ENCODE data around the gene ORMDL3. TPM values are rescaled to one million over a fixed set of nuclear protein-coding genes. Genes with fewer than 3 reads are reported as not detected.

Gene ORMDL3
- polyA plus RNA-seq, 1 donor from 2014 or later = 90.1 TPM

GRCh38 chr17:39970157-39970692, 42.8 kb upstream of the ORMDL3 start:
- Histone ChIP-seq H3K9me3 (ENCODE audit: low read length) (no peaks in the 10 kb centered on the region), H3K27me3 (ENCODE audit: insufficient read depth, low read depth, low read length) (no peaks in the 10 kb centered on the region), H3K4me3 (ENCODE audit: low read length) (no peak overlapping the region), H3K9me2 (ENCODE audit: insufficient read depth, low read length) (no peaks in the 10 kb centered on the region), H3K27ac (ENCODE audit: low read length) (no peak overlapping the region), H4K20me1 (ENCODE audit: insufficient read depth) (no peaks in the 10 kb centered on the region), H3K9ac (ENCODE audit: low read length) (no peak overlapping the region), H3K36me3 (ENCODE audit: insufficient read depth, low read length) (no peaks in the 10 kb centered on the region), H3K79me2 (replicated peaks; ENCODE audit: insufficient read depth, low read length) (no peaks in the 10 kb centered on the region), H2AFZ (ENCODE audit: low read depth, low read length) (no peak overlapping the region), H3F3A (ENCODE audit: insufficient read depth, low read length, poor library complexity, severe bottlenecking) (no peaks in the 10 kb centered on the region), H3K4me2 (ENCODE audit: low read length) (no peak overlapping the region)
- TF ChIP-seq MXI1 (conservative IDR thresholded peaks at IDR 0.05; ENCODE audit: poor library complexity, severe bottlenecking) = no peak
- no peak for TF ChIP-seq POLR2AphosphoS5 (IDR thresholded peaks at IDR 0.05)
- no peak for TF ChIP-seq EZH2 (IDR thresholded peaks at IDR 0.05; ENCODE audit: borderline replicate concordance, insufficient read depth, low read length, poor library complexity, severe bottlenecking)
- no peak for TF ChIP-seq REST (IDR thresholded peaks at IDR 0.05; ENCODE audit: borderline replicate concordance)
- TF ChIP-seq SMC3 (conservative IDR thresholded peaks at IDR 0.05; ENCODE audit: poor library complexity) = no peak
- TF ChIP-seq EP300 (conservative IDR thresholded peaks at IDR 0.05; ENCODE audit: poor library complexity, severe bottlenecking) = no peak
- no peak for TF ChIP-seq TAF1 (IDR thresholded peaks at IDR 0.05; ENCODE audit: low read depth)
- no peak for TF ChIP-seq CTCF (IDR thresholded peaks at IDR 0.05; ENCODE audit: poor library complexity, severe bottlenecking)

- no peak for TF ChIP-seq EZH2 (IDR thresholded peaks at IDR 0.05; ENCODE audit: borderline replicate concordance, insufficient read depth, low read length, poor library complexity, severe bottlenecking)
- TF ChIP-seq POLR2AphosphoS5 (IDR thresholded peaks at IDR 0.05) = no peak
- no peak for TF ChIP-seq RAD21 (conservative IDR thresholded peaks at IDR 0.05)
- no peak for TF ChIP-seq EP300 (conservative IDR thresholded peaks at IDR 0.05; ENCODE audit: poor library complexity, severe bottlenecking)
- Histone ChIP-seq H3K27me3 (ENCODE audit: insufficient read depth, low read depth, low read length) (no peaks in the 10 kb centered on the region), H3K4me2 (ENCODE audit: low read length) (no peak overlapping the region), H4K20me1 (ENCODE audit: insufficient read depth) (no peaks in the 10 kb centered on the region), H2AFZ (ENCODE audit: low read depth, low read length) (no peak overlapping the region), H3K79me2 (replicated peaks; ENCODE audit: insufficient read depth, low read length) (no peaks in the 10 kb centered on the region), H3K36me3 (ENCODE audit: insufficient read depth, low read length) (no peaks in the 10 kb centered on the region), H3F3A (ENCODE audit: insufficient read depth, low read length, poor library complexity, severe bottlenecking) (no peaks in the 10 kb centered on the region), H3K4me3 (ENCODE audit: low read length) (no peak overlapping the region), H3K9me2 (ENCODE audit: insufficient read depth, low read length) (no peaks in the 10 kb centered on the region), H3K9ac (ENCODE audit: low read length) (no peak overlapping the region), H3K27ac (ENCODE audit: low read length) (no peak overlapping the region), H3K9me3 (ENCODE audit: low read length) (no peaks in the 10 kb centered on the region)
Measured at GRCh38 chr17:39969375-39969774, 42.0 kb upstream of the ORMDL3 start.
